ENCODE results near the gene KNDC1.
"Not testable (repeated sequence)": the region's sequence is repeated elsewhere in the genome, so short reads cannot be mapped to it uniquely, and the experiment has no call there.

The KNDC1 gene

DNA sequence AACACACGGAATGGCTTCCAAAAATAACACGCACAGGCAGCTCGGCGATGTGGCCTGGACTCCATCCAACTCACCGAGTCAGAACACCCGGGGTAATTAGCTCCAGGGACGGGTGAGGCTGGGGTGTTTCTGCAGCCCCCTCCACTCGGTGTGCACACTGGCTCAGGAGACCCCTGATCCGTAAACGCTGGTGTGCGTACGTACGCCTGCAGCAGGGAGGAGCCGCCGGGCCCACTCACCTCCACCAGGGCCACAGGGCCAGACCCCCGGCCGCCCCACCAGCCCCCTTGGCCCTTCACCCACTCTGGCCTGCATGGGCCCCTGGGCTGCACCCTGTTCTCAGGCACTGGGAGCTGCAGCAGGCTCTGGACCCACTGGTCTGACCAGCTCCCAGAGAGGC lies 47.6 kb downstream of the KNDC1 start:
- no peak for DNase-seq

DNA sequence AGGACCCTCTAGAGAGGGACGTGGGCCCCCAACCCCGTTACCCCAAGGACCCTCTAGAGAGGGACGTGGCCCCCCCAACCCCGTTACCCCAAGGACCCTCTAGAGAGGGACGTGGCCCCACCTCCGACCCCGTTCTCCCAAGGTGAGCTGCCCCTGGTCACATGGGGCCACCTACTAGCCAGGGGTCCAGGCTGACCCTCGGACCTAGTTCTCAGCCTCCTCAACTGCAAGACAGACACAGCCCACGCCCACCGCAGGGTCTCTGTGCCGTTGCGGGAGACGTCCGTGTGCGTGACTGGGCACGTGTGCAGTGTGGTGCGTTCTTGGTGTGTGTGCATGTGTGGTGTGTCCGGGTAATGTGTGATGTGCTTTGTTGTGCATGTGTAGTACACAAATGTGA lies 48.4 kb downstream of the KNDC1 start:
- no peak for DNase-seq

DNA sequence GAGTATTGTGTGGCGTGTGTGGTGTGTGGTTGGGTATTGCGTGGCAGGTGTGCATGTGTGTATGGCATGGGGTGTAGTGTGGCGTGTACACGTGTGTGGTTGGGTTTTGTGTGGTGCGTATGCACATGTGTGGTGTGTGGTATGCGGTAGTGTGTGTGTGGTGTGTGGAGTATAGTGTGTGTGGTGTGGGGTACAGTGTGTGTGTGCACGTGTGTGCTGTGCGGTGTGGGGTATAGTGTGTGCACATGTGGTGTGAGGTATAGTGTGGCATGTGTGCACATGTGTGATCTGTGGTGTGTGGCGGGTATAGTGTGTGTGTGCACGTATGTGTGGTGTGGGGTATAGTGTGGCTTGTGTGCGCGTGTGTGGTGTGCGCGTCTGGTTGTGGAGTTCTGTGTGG lies 49.1 kb downstream of the KNDC1 start:
- no peak for DNase-seq

DNA sequence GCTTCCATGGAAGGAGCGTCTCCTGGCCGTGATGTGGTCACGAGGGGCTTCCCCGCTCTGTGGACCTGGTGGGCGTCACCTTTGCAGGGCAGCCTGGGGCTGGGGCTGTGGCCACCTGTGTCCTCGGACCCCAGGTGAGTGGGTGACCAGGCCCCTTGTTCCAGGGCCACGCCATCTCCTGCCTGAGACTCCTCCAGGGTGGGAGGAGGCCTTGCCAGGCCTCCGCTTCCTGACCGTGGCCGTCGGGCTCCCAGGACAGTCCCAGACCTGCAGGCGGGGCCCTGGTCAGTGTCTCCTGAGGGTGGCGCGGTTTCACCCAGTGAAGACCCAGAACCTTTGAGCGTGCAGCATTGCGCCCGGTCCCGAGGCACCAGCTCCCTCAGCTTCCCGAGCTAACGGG lies 49.6 kb downstream of the KNDC1 start:
- DNase-seq, result no peak

DNA sequence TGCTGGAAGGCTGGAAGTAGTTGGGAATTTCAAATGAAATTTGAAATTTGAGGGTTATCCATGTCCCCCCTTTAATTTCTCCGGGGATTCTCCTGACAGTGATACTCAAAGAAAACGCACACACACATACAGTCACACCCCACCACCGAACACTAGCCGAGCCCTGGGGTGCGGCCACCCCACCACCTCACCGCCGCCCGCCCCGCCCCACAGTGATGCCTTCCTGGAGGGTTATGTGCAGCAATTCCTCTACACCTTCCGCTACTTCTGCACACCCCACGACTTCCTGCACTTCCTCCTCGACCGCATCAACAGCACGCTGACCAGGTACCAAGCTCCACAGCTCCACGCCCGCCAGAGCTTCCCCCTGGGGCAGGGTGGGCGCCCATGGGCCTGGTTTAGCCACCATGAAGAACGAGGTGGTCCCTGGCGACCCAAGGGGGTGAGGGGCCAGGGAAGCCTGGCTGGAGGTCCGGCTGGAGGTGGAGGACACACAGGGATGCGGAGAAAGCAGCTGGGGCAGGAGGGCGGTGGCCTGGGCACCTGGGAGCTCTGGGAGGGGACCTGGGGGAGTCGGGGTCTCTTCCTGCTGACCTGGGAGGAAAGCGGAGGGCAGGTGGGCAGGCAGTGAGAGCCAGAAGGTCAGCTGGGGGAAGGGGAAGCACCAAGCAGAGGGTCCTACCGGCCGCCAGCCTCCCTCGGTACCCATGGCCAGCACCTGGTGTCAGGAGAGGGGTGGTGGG lies 50.5 kb downstream of the KNDC1 start:
- no peak for DNase-seq

DNA sequence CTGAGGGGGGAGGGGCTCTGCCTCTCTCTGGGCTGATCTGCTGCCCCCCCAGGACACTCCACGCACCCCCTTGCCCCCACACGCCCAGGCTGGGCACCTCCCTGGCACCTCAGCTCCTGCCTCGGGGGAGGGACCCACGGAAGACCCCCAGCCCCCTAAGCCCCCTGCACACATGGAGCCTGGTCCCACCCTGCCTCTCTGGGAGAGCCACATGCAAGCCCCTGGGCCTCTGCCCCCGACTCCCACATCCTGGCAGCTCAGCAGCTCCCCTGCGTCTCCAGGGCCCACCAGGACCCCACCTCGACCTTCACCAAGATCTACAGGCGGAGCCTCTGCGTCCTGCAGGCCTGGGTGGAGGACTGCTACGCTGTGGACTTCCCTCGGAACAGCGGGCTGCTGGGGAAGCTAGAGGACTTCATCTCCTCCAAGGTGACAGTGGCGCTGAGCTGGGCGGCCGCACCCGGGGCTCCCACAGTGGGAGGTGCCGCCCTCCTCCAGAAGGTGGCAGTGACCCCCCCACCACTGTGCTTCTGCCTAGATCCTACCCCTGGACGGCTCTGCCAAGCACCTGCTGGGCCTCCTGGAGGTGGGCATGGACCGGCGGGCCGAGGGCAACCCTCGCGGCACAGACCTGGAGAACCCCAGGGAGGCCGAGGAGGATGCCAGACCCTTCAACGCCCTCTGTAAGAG lies 51.3 kb downstream of the KNDC1 start:
- DNase-seq, result no peak

- no peak for DNase-seq
Measured at GRCh38 chr10:133211959-133212852, 52.2 kb downstream of the KNDC1 start.

- no peak for DNase-seq
Measured at GRCh38 chr10:133212853-133213494, 53.0 kb downstream of the KNDC1 start.

DNA sequence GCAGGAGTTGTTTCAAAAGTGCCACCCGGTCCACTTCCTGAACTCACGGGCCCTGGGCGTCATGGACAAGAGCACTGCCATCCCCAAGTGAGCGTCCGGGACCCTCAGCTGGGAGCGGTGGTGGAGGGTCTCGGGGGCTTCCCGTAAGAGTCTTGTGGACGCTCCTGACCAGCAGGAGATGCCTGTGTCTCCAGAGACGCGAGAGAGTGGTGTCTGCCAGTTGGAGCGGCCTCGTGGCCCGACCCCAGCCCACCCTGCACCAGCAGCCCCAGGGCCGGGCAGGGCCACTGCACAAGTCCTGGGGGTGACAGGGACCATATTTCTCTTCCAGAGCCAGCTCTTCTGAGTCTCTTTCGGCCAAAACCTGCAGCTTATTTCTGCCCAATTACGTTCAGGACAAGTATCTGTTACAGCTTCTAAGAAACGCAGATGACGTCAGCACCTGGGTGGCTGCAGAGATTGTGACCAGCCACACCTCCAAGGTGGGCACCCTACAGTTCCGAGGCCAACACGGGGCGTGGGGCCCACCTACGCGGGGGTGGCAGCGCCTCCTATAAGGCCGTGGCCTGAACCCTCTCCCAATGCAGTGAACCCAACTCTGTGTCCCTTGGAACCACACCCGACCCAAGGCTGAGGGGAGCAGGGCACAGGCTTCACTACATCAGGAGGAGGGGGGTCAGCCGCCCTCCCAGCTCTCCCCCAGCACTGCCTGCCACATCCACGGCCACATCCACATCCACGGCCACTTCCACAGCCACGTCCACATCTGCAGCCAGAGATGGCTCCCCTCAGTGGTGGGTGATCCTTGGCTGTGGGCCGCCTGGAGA lies 53.8 kb downstream of the KNDC1 start:
- no peak for DNase-seq

- no peak for DNase-seq
Measured at GRCh38 chr10:133214468-133215410, 54.7 kb downstream of the KNDC1 start.

- no peak for DNase-seq
Measured at GRCh38 chr10:133215586-133215985, 55.6 kb downstream of the KNDC1 start.

GRCh38 chr10:133216776-133217175 lies 56.8 kb downstream of the KNDC1 start:
- DNase-seq, result no peak

- DNase-seq, result no peak
Measured at GRCh38 chr10:133217800-133218589, 58.0 kb downstream of the KNDC1 start.

DNA sequence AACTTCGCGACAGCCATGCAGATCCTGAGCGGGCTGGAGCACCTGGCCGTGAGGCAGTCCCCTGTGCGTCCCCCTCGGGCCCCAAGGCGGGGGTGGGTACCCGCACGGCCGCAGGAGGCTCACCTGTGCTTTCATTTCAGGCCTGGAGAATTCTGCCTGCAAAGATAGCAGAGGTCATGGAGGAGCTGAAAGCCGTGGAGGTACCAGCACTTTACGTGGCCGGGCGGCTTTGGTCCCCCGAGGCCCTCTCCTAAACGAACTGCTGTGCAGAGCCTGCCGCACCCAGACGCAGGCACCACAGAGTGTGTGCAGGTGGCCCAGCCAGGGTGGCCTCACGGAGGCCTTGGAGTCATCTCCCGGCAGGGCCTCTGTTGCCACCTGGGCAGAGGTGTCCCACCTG lies 58.9 kb downstream of the KNDC1 start:
- no peak for DNase-seq

- no peak for DNase-seq
Measured at GRCh38 chr10:133219782-133220181, 59.8 kb downstream of the KNDC1 start.

- no peak for DNase-seq
Measured at GRCh38 chr10:133221331-133221730, 61.3 kb downstream of the KNDC1 start.

DNA sequence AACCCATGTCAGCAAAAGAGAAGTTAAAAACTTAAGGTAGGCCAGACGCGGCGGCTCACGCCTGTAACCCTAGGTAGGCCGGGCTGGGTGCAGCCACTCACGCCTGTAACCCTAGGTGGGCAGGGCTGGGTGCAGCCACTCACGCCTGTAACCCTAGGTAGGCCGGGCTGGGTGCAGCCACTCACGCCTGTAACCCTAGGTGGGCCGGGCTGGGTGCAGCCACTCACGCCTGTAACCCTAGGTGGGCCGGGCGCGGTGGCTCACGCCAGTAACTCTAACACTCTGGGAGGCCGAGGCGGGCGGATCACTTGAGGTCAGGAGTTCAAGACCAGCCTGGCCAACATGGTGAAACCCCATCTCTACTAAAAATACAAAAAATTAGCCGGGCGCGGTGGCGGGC lies 61.7 kb downstream of the KNDC1 start:
- DNase-seq, result not testable (repeated sequence)

GRCh38 chr10:133224076-133224475 lies 64.1 kb downstream of the KNDC1 start:
- no peak for DNase-seq

DNA sequence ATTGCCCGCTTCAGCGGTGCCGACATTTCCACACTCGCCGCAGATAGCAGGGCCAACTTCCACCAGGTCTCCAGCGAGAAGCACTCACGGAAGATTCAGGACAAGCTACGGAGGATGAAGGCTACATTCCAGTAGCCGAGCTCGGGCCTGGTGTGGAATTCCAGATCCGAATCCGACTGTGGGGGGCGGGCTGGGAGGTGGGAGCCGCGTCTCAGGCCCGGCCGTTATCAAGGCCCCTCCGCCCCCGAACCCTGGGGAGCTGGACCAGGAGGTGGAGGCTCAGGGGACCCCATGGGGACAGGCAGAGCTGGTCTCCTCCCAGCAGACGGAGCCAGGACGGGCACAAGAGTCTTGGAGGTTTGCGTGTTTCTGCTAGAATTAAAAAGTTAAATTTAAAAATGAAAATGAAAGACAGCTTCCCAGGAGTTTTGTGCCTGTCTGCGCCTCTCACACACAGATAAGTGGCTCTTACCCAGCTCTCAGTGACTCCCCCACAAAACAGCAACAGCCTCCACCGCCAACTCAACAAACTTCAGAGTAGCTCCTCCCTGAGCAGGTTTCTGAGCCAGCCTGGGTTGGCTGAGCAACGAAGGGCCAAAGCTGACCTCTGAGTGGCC lies 64.8 kb downstream of the KNDC1 start:
- DNase-seq, result no peak
